ENCODE data around the gene BCL2L15.

GRCh38 chr1:113901191-113901590, 13.8 kb upstream of the BCL2L15 start:
- TF ChIP-seq POLR2A (IDR thresholded peaks at IDR 0.05) (peak in 1 of 2 donors; percentile 46), CTCF (IDR thresholded peaks at IDR 0.05) (no peak)

Data from Peyer's patch (tissue), 4 donors.